Heart right ventricle (tissue), 16 donors: ENCODE measurements around the gene SNX33. TPM values are rescaled to one million over a fixed set of nuclear protein-coding genes. Genes with fewer than 3 reads are reported as not detected.
A peak's percentile ranks its signal among the peaks of the same experiment; 100 is the strongest.
"Not testable (repeated sequence)": the region's sequence is repeated elsewhere in the genome, so short reads cannot be mapped to it uniquely, and the experiment has no call there.

Experiments
- ATAC-seq, 8 donors: fragments of 200-7000 bp; cut with Tn5 transposase; one replicate each; pipeline ENCODE4 v1.9.1; 2020; ENCODE audit warnings: mild to moderate bottlenecking in 8 of 8, moderate library complexity in 8 of 8, moderate number of reproducible peaks in 1 of 8
- DNase-seq, 2 donors: peaks; one replicate each; pipeline ENCODE4 v3.0.0-alpha.2; 2020
- H3K27ac ChIP-seq, 10 donors: fragments of 200-600 bp; sonication (generic) in 2 of 10; one replicate each; pipeline versions ENCODE4 v1.5.0 to v1.8.0; 2020 to 2022; ENCODE audit warnings: mild to moderate bottlenecking in 3 of 10
- H3K27me3 ChIP-seq, 7 donors: fragments of 200-600 bp; one replicate each; pipeline ENCODE4 v1.8.0; 2021 to 2022; ENCODE audit warnings: mild to moderate bottlenecking in 2 of 7
- H3K36me3 ChIP-seq, 9 donors: fragments of 200-600 bp; sonication (generic) in 1 of 9; one replicate each; pipeline versions ENCODE4 v1.5.0 to v1.8.0; 2020 to 2022; ENCODE audit warnings: mild to moderate bottlenecking in 2 of 9
- H3K4me1 ChIP-seq, 9 donors: fragments of 200-600 bp; sonication (generic) in 1 of 9; one replicate each; pipeline versions ENCODE4 v1.5.0 to v1.8.0; 2020 to 2022; ENCODE audit warnings: mild to moderate bottlenecking in 4 of 9
- H3K4me3 ChIP-seq, 10 donors: fragments of 200-600 bp; sonication (generic) in 2 of 10; one replicate each; pipeline versions ENCODE4 v1.5.0 to v1.8.0; 2020 to 2022; ENCODE audit warnings: mild to moderate bottlenecking in 7 of 10, moderate library complexity in 2 of 10
- H3K9me3 ChIP-seq, 11 donors: fragments of 200-600 bp in 10 of 11; sonication (generic) in 2 of 11; one replicate each; pipeline versions ENCODE4 v1.5.0 to v1.8.0; 2013 to 2022; ENCODE audit warnings: mild to moderate bottlenecking in 2 of 11, control low read depth in 1 of 11, moderate library complexity in 1 of 11
- WGBS, 2 donors: extraction: QIAGEN DNeasy Blood & Tissue Kit; methylation state at CpG; one replicate each; pipeline ENCODE4 v1.1.7; 2013; ENCODE audit warnings: inconsistent platforms in 1 of 2; 5-methylcytosine and 5-hydroxymethylcytosine counted together
- intact Hi-C, 10 donors: fragments of 100-400 bp; cut with DNase I; formaldehyde crosslinking; loops; one replicate each; pipeline versions ENCODE4 v1.11.1 to v1.14.2; 2022
- polyA plus RNA-seq, 2 donors: library from polyadenylated mRNA; stranded (reverse); fragments of 200-250 nt; gene quantifications; one replicate each; pipeline ENCODE4 v1.2.3, GENCODE V29; 2013
- total RNA-seq, 10 donors: library from RNA; stranded (reverse); fragmentation: NEBNext Ultra II Directional in 3 of 10; extraction: Animal tissue kit (Norgen Biotek cat#: 25700) in 3 of 10; gene quantifications; one replicate each; pipeline versions ENCODE4 v1.2.1 to v1.2.4, GENCODE V29; 2021 to 2023
- TF ChIP-seq, protein P1 (sequence below), 9 donors: fragments of 200-600 bp; sonication (generic) in 2 of 9; IDR thresholded peaks; one replicate each; pipeline versions ENCODE4 v1.5.0 to v1.8.0; 2021 to 2022; ENCODE audit warnings: antibody characterized with exemption in 9 of 9, mild to moderate bottlenecking in 5 of 9, moderate library complexity in 1 of 9
- donor health status: Arrhythmogenic right ventricular cardiomyopathy.
- donor health status: ischemic (EF 13 %, LVEDD 7.1; RV severe dilation, severe dysfunction).
- donor health status: healthy with polysubstance abuse.
- donor health status: DM: no; HTN: yes; CAD: no.
- donor health status: DM: no; HTN: no; CAD: no.
- donor health status: ischemic (EF 25% LVEDD 6.9; RV normal size, moderate dysfunction).
- donor health status: ischemic (EF 25% LVEDD 5.7; RV mildly dilated, moderate dysfunction).
- donor health status: healthy.
- donor health status: DM: yes; HTN: yes; CAD: no.
- donor health status: Ischemic cardiomyopathy.
- donor health status: ischemic (EF 35%, LVEDD 5.7; RV mildly dilated, moderate dysfunction).
- donor health status: nonischemic (EF 11% LVEDD 7.7; RV severe dilation, severe dysfunction).
- donor health status: DM: yes; HTN: yes; CAD: no.
- donor health status: PGD.
- donor health status: ischemic (EF 29% LVEDD 5.4; RV normal size, mild dysfunction).
- donor health status: nonischemic (EF 23%, LVEDD 6.1; RV moderate dilation, normal function).

SNX33 gene
- total and polyA plus RNA-seq, 12 donors, result 7.4 to 14.8 (median 9.7) TPM

DNA sequence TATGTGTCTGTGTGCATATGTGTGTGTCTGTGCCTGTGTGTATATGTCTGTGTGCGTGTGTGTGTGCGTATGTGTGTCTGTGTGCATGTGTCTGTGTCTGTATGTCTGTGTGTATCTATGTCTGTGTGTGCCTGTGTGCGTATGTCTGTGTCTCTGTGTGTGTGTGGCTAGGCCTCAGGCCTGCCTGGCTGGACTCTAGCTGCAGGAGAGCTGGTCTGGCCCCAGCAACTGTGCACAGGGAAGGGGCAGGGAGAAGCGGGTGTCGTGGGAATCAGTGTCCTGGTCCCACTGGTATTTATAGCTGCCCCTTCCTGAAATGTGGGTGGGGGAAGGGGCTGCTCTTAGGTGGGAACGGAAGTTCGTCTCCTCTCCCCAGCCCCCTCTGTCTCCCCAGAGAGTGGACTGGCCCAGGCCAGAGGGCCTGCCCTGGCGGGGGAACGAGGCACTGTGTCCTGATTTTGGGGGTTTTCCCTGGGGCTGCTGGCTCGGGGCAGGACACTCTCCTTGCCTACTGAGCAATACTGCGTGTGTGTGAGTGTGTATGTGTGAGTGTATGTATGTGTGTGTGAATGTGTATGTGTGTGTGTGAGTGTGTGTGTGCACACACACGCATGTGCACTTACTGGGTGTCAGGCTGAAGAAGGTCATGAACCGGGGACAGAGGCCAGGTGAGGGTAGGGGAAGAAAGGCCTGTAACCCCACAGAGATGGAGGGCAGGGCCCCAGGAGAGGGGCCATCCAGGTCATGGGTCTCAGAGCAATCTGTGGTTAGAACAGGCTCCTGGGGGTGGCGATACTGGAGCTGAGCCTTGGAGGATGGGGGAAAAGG is 58.4 kb downstream of the SNX33 start:
- H3K4me3 ChIP-seq, result no peak overlapping the region
- peaks cover 7 to 66% (median 34%) of the 10 kb centered on the region in 9 donors for H3K4me1 ChIP-seq
- H3K9me3 ChIP-seq, result no peaks in the 10 kb centered on the region
- no peak for DNase-seq
- 64 to 74% methylated on average over 13 to 14 of the region's 14 CpGs for WGBS, 2 donors
- H3K27ac ChIP-seq, result peak overlapping the region in 8 of 10 donors; percentile 26 to 89 (median 74)
- H3K27me3 ChIP-seq, result no peaks in the 10 kb centered on the region
- TF ChIP-seq, protein P1, sequence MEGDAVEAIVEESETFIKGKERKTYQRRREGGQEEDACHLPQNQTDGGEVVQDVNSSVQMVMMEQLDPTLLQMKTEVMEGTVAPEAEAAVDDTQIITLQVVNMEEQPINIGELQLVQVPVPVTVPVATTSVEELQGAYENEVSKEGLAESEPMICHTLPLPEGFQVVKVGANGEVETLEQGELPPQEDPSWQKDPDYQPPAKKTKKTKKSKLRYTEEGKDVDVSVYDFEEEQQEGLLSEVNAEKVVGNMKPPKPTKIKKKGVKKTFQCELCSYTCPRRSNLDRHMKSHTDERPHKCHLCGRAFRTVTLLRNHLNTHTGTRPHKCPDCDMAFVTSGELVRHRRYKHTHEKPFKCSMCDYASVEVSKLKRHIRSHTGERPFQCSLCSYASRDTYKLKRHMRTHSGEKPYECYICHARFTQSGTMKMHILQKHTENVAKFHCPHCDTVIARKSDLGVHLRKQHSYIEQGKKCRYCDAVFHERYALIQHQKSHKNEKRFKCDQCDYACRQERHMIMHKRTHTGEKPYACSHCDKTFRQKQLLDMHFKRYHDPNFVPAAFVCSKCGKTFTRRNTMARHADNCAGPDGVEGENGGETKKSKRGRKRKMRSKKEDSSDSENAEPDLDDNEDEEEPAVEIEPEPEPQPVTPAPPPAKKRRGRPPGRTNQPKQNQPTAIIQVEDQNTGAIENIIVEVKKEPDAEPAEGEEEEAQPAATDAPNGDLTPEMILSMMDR (IDR thresholded peaks at IDR 0.05), result no peak
- intact Hi-C loops, result no loop called here
- ATAC-seq, result peak in 4 of 8 donors; percentile 1 to 14 (median 5)
- H3K36me3 ChIP-seq, result no peaks in the 10 kb centered on the region

DNA sequence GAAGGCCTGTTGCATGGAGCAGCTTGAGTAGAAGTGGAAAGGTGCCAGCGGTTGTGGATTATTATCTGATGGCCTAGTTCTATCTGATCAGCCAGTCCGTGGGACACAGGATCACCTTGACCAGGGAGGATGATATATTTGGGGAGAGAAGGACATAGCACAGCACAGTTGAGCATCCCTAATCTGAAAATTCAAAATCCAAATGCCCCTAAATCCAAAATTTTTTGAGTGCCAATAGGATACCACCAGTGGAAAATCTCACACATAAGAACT is 58.9 kb downstream of the SNX33 start:
- intact Hi-C loops, result no loop called here
- no peak overlapping the region for H3K4me3 ChIP-seq
- peak overlapping the region in 7 of 10 donors; percentile 19 to 88 (median 66) for H3K27ac ChIP-seq
- no peaks in the 10 kb centered on the region for H3K9me3 ChIP-seq
- 54 to 67% methylated on average over 2 of the region's 2 CpGs for WGBS, 2 donors
- H3K27me3 ChIP-seq, result no peaks in the 10 kb centered on the region
- TF ChIP-seq, protein P1 (IDR thresholded peaks at IDR 0.05), result no peak
- no peak for DNase-seq
- no peaks in the 10 kb centered on the region for H3K36me3 ChIP-seq
- no peak for ATAC-seq
- H3K4me1 ChIP-seq, result peaks cover 7 to 62% (median 31%) of the 10 kb centered on the region in 9 donors

DNA sequence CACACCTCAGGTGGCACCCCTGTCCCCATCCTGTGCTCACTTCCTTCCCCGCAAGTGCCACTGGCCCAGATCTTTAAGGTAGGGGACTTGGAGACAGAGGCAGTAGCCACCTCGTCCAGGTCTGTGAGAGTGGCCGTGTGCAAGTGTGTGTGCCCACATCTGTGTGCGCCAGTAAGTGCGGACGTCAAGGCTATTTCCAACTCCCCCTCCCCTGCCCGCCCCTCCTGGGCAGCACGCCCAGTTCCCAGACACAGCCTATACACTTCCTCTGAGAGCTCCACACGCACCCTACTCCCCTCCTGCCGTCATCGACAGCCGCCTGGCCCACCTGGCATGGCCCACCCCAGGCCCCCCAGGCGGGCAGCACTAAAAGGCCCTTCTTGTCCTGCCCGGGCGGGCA is 61.7 kb downstream of the SNX33 start:
- H3K4me1 ChIP-seq, result peaks cover 9 to 66% (median 29%) of the 10 kb centered on the region in 9 donors
- H3K9me3 ChIP-seq, H3K36me3 ChIP-seq, intact Hi-C loops: not testable (repeated sequence)
- H3K27me3 ChIP-seq, result peaks cover 0 to 19% (median 3%) of the 10 kb centered on the region in 7 donors
- peak; percentile 79 to 84 for DNase-seq
- WGBS, 2 donors, result 10 to 16% methylated on average over 13 of the region's 15 CpGs
- peak overlapping the region in 6 of 10 donors; percentile 11 to 35 (median 18) for H3K4me3 ChIP-seq
- ATAC-seq, result peak; percentile 45 to 84 (median 77)
- H3K27ac ChIP-seq, result peak overlapping the region; percentile 15 to 82 (median 76)

DNA sequence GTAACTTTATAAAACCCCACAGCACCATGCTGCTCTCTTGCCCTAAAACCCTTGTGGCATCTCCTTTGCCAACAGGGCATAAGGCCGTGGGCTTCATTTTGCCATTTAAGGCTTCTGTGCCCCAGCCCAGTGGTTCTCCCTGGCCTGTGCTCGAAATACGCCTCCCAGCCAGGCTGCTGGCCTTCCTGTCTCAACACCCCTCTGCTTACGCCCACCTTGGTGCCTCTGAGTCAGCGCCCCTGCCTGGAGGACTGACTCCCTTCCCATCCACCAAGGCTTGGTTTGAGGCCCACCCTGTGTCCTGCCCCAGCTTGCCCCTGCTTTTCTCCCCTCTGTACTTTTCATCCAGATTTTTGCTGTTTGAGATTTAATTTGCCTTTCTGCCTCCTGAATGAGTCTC is 63.2 kb downstream of the SNX33 start:
- H3K27ac ChIP-seq, H3K36me3 ChIP-seq, intact Hi-C loops, DNase-seq, ATAC-seq, H3K9me3 ChIP-seq: not testable (repeated sequence)
- H3K4me1 ChIP-seq, result peaks cover 9 to 51% (median 22%) of the 10 kb centered on the region in 9 donors
- peaks cover 0 to 19% (median 3%) of the 10 kb centered on the region in 7 donors for H3K27me3 ChIP-seq
- peak overlapping the region in 3 of 10 donors; percentile 7 to 30 (median 20) for H3K4me3 ChIP-seq
- WGBS, 2 donors, result 75 to 80% methylated on average over 4 to 5 of the region's 5 CpGs

DNA sequence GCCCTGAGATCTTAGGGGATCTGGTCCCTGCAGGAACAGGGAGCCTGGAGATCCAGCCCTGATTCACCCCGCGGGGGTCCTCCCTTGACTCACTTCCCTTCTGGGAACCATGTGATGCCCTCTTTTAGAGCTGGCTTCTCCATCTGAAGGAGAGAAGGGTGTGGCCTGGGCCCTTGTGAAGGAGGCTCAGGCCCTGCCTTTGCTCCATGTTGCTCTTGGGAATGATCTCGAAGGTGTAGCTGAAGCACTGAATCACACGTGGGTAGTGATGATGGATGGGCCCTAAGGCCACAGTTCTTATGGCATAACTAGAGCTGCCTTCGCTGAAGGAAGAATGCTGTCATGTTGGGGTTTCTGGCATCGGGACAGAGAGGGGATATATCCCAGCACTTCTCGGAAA is 63.8 kb downstream of the SNX33 start:
- Histone ChIP-seq H3K27ac (peak overlapping the region in 5 of 10 donors; percentile 13 to 89 (median 51)), H3K27me3 (peaks cover 0 to 19% (median 3%) of the 10 kb centered on the region in 7 donors), H3K4me3 (peak overlapping the region in 7 of 10 donors; percentile 39 to 86 (median 71)), H3K4me1 (peaks cover 7 to 45% (median 22%) of the 10 kb centered on the region in 9 donors)
- DNase-seq, ATAC-seq, intact Hi-C loops, H3K9me3 ChIP-seq, H3K36me3 ChIP-seq: not testable (repeated sequence)
- 55 to 68% methylated on average over 7 of the region's 7 CpGs for WGBS, 2 donors

Other genes with a start within 250 kb of the SNX33 start
- gene SIN3A, start 196.2 kb upstream of the SNX33 start, total RNA-seq, result 10 to 100 TPM; 24.9 to 41.8 (median 29.9) TPM
- 1 to 10 TPM; 7.9 to 8.2 TPM for gene SIN3A, start 196.2 kb upstream of the SNX33 start, polyA plus RNA-seq
- gene PTPN9, start 68.6 kb upstream of the SNX33 start, total RNA-seq, result 10 to 100 TPM in 1 of 10 donors, 1 to 10 TPM in 9; 5.8 to 11.0 (median 8.4) TPM
- 1 to 10 TPM; 2.0 to 6.7 TPM for gene PTPN9, start 68.6 kb upstream of the SNX33 start, polyA plus RNA-seq
- gene SNUPN, start 22.2 kb upstream of the SNX33 start, total RNA-seq, result 10 to 100 TPM; 12.9 to 18.2 (median 16.1) TPM
- 10 to 100 TPM; 14.6 to 17.4 TPM for gene SNUPN, start 22.2 kb upstream of the SNX33 start, polyA plus RNA-seq
- gene IMP3, start 7.7 kb upstream of the SNX33 start, total RNA-seq, result 10 to 100 TPM; 33.8 to 57.6 (median 40.2) TPM
- 10 to 100 TPM; 33.7 to 77.2 TPM for gene IMP3, start 7.7 kb upstream of the SNX33 start, polyA plus RNA-seq
- gene CSPG4, start 64.9 kb downstream of the SNX33 start, total RNA-seq, result 10 to 100 TPM in 8 of 10 donors, 1 to 10 TPM in 2; 7.4 to 19.8 (median 13.0) TPM
- 10 to 100 TPM; 12.1 TPM for gene CSPG4, start 64.9 kb downstream of the SNX33 start, polyA plus RNA-seq
- gene UBE2Q2, start 195.5 kb downstream of the SNX33 start, total RNA-seq, result 10 to 100 TPM; 16.0 to 36.5 (median 25.3) TPM
- gene UBE2Q2, start 195.5 kb downstream of the SNX33 start, polyA plus RNA-seq, result 10 to 100 TPM; 12.5 to 24.3 TPM